Raji (cell line): ENCODE results near the gene ZNF285.

Experiments used
- POLR2A ChIP-seq: IDR thresholded peaks from 2 replicates; pipeline ENCODE4 v1.6.1; 2011; ENCODE audit warnings: low read depth, low read length, control low read depth; ENCODE audit not compliant: insufficient read depth

Gene ZNF285

DNA sequence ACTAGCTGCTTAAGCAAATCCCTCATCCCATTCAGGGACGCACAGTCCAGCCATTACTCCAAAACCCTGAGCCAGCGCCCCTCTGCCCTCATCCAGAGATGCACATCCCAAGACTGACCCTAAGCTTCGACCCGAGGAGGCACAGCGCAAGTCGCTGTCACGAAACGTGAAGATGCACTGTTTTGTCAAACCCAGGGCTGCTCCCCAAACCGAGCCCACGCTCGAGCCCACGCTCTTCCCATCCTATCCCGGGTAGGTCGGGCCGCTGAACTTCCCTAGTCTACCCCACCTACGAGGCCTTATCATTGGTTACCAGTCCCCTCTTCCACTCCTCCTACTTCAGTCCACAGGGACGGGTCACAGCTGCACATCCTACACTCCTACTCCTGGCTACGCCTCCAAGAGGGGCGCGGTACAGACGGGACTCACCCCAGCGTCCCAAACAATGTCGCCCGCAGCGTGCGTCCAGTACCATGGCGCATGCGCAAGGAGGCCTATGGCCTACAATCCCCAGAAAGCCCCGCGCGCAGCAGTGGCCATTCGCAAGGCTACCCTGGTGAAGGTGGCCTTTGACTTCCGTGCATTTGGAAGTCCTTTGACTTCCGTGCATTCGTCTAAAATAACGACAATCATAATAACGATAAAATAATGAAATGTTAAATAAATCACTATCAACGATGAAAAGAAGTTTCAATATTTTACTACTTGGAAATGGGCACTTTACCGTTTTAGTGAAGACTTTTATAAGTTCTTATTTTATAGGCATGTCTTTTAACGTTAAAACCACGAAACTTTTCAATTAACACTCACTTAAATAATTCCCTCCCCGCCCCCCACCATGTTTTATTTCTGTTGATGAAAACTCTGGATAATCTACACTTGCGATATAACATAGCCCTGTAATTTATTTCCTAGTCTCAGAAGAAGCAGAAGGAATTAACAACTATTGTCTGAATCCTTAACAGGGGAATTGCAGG, at the start of gene ZNF285:
ZNF285 (minus strand) TSS at position 470 of the 977 bp plus-strand sequence. CDS start 4,395 bp downstream, outside the sequence.
- TF ChIP-seq POLR2A: no peak

DNA sequence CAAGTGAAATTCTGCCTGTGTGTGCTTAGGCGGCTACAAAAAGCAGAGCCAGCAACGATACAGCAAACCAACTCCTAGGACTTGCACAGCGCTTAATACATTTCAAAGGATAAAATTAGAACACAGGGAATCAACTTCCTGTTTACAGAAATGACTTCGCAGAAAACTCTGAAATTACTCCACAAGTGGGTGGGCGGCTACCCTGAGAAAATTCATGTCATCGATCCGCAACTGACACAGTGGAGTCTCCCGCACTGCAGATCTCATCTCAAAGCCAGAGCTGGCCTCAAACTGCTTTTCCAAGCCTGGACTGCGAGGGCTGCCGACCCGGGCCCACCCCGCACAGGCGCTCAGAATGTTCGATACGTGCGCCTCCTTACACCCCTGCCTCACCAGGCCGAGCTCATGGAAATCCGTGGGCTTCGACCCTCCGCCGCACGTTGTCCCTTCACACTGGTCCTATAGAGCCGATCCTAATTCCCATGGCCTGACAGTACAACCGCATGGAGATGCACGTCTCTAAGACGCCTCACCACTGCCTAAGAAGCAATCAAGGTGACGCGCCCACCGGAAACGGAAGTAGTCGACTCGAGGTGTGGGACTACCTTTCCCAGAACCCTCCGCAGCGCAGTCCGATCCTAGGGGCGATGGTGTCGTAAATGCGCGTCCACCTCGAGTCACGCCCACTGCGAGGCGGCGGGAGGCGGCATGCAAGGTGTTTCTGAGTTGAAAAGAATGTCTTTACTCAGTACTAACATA, 46.7 kb upstream of the ZNF285 start, which contains the start of gene ZNF229:
ZNF229 (minus strand) TSS at position 557 of the 759 bp plus-strand sequence. CDS start 5,625 bp downstream, outside the sequence.
- TF ChIP-seq POLR2A: no peak

DNA sequence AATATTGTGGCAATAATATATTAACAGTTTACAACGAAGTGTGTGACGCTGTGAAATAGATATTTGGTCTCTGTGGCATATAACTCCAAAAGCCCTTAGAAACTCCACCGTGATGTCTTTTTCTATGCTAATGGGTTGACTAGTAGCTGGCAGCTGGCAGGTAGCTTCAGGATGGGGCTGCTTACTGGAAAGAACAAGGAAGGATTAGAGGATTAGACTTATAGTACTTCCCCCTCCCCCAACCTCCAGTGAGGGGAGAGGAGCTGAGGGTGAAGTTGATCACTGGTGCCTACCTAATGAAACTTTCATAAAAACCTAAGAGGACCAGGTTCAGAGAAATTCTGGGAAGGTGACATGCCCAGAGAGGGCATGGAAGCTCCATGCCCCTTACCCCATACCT, 37.0 kb upstream of the ZNF285 start:
- TF ChIP-seq POLR2A: no peak

DNA sequence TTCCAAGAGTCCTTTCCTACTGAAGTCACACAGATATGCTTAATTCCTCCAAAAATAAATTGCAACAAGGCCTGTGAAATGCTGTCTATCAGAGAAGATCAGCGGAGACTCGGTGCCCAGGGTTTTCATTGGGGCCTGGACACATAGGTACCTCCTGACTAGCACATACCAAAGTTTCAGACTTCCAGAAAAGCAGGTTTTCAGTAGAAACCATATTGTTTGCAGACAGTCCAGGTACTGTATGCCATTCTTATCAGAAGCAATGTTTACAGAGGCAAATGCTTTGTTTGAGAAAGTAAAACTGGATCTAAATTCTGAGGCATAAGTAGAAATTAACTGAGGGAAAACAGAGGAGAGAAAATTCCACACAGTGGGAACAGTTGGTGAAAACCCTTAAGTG, 34.0 kb upstream of the ZNF285 start:
- no peak for TF ChIP-seq POLR2A

DNA sequence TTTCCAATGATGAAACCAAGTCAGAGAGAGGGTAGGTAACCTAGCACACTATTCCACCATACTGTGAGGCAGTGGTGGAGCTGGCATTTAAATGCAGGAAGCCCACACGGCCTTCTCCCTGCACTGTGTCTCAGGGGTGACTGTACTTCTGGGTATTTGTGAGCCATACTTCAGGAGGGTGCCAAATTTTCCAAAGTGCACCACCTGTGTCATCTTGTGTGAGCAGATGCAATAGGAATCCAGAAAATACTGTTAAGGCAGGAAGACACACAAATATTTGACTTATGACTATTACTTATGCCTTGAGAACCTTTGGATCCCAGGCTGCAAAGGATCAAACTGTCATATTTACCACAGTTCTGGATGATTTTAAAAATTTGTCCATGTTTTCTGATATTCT, 29.5 kb upstream of the ZNF285 start:
- TF ChIP-seq POLR2A: no peak

DNA sequence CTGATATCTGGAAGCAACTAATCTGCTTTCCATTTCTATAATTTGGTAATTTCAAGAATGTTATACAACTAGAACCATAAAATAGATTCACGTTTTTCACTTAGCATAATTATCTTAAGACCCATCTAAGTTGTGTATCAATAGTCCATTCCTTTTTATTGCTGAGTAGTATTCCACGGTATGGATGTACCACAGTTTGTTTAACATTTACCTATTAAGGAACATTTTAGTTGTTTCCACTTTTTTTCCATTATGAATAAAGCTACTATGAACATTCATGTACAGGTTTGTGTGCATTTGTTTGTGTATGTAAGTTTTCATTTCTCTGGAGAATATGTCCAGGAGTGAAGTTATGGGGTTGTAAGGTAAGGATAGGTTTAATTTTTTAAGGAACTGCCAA, 26.6 kb downstream of the ZNF285 start:
- no peak for TF ChIP-seq POLR2A

DNA sequence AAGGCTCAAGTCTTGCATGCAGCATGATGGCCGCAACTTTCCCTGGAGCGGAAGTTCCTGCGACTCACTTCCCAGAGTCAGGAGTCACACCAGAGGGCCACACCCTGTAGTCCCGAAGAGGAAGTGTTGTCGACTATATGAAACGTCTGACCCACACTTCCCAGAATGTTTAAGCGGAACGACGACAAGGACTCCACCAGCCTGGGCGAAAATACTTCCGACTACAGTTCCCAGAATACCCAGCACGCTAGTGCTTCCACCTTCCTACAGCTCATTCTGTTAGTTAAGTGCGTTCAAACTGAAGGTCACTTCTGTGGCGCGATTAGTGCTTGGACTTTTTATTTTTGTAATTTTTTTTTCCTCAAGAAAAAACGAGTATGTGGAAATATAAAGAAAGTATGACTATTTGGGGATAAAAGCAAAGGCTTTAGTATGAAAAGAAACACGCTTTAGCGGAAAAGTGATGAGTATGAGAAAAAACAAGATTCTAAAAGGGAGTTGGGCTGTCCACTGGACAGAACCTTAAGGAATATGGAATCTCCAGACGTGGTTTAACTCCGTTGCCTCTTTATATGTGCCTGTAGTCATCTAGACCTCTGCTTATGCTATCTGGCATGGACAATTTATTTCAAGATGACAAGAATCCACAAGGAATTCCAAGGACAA, 29.5 kb downstream of the ZNF285 start:
- TF ChIP-seq POLR2A: no peak

DNA sequence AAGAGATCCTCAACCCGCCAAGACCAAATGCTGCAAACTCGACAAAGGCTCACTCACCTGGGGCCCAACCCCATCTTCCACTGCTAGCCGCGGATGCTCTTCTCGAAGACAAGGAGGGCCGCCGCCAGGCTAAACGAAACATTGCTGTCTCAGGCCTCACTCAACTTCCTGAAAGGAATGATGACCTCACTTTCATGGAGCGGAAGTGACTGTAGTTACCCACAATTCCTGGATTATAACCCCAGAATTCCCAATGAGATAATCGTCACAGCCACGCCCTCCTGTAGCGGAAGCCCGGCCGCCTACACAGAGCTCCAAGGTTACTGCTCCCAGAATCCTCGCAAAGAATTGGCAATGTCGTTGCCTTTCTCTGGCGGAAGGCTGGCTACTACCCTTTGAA, 34.4 kb downstream of the ZNF285 start:
- TF ChIP-seq POLR2A: no peak

DNA sequence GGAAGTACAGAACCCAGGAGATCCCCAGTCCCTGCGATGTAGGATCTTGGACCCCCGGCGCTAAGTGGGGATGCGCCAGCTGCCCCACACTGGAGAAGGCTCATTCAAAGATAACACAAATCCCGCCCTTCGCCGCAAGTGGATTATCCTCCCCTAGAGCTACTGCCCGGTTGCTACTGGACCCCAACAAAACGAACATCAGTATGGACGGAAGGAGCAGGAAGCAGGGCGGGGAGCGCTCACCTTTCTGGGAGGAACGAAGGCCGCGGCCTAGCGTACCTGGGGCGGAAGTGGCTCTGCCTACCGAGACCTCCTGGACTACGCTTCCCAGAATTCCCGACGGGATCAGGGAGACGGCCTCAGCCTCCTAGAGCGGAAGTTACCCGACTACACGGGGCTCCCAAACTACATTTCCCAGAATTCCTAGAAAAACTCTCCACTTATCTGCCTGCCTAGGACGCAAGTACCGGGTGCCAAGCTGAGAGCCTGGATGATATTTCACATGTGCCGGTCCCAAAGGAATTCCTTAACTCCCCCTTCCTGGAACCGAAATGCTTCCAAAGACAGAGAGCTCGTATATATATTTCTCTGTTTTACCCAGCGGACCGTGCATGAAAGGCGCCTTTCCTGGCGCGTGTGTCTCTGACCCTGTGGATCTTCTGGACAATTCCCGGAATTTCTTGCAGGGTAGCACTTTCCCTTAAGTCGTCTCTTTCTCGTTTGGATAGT, 44.9 kb downstream of the ZNF285 start, which contains the start of gene ZNF112:
ZNF112 (minus strand) TSS at position 298 of the 729 bp plus-strand sequence. CDS start 16,141 bp downstream, outside the sequence.
- no peak for TF ChIP-seq POLR2A

DNA sequence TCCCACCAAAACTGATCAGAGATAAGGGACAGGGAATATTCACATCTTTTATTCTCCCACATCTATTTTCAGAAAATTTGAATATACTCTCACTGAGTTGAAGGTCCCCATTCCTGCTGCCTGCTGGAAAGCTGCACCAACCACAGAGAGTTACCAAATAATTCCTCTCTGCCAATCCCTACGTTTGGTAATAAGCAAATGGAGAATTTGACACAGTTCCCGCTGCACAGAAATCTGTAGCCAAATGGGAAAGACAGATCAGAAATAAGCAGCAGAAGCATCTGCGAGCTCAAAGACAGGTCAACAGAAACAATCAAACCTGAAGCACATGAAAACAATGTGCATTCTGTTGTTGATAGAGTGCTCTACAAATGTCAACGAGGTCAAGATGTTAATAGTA, 54.9 kb downstream of the ZNF285 start:
- no peak for TF ChIP-seq POLR2A

DNA sequence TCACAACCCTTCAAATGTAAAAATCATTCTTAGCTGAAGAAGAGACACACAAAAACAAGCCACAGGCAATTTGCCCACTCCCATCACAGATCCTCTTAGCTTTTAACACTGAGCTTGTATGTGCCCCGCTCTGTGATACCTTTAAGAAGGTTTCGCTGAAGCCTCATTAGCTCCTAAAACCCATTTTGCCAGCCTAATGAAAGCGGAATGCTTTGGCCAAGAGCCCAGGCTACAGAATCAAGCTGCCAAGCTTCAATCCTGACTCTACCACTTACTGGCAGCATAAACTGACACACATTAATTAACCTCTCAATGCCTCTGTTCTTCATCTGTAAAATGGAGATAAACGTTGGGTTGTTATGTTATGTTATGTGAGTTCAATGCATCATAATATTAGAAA, 55.4 kb downstream of the ZNF285 start:
- TF ChIP-seq POLR2A: no peak

DNA sequence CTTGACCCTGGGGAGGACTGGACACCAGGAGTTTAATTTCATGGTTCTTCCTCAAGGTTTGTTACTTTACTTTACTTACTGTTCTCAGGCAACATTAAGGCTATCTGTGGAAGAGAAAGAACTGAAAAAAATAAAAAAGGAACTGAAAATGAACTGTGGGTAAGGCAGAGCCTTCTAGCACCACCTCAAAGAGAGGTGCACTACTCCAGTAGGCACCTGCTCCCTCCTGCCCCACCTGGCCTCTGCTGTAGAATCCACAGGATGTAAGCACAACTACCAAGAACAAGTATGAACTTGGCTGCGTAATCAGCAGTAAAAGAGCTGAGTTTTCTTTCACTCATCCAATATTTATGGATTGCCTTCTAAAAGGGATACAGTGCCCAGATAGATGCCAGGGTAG, 57.2 kb downstream of the ZNF285 start:
- TF ChIP-seq POLR2A: no peak

DNA sequence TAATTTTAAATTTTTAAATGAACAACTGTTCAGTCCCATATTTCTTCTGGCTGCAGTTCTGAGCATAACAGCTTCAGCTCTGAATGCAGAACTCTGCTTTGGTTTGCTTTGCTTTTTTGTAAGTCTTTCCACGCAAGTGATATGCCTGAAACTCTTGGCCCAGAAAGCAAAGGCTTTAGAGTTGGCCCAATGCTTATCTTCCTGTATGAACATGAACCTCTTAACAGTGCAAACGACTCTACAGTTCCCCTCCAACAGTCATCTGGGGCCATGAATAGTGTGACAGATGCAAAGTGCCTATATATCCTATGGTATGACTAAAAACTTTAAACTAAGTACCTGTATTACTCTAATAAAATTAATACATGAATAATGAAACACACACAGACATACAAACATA, 59.6 kb downstream of the ZNF285 start:
- no peak for TF ChIP-seq POLR2A
